ENCODE measurements around the gene STARD5.

STARD5 gene

GRCh38 chr15:81311752-81312464, 12.0 kb downstream of the STARD5 start:
- no peak for DNase-seq

- DNase-seq = no peak
Observed at GRCh38 chr15:81310480-81310879, 13.5 kb downstream of the STARD5 start.

GRCh38 chr15:81309647-81310450, 14.1 kb downstream of the STARD5 start:
- no peak for DNase-seq

- DNase-seq = no peak
Observed at GRCh38 chr15:81308260-81308659, 15.7 kb downstream of the STARD5 start.

GRCh38 chr15:81304226-81304625, 19.7 kb downstream of the STARD5 start:
- no peak for DNase-seq

- DNase-seq = peak; percentile 54
Observed at GRCh38 chr15:81303244-81304225, 20.4 kb downstream of the STARD5 start.

GRCh38 chr15:81302701-81303109, 21.2 kb downstream of the STARD5 start:
- peak; percentile 38 for DNase-seq

GRCh38 chr15:81301815-81302399, 22.0 kb downstream of the STARD5 start:
- no peak for DNase-seq

GRCh38 chr15:81301385-81301784, 22.6 kb downstream of the STARD5 start:
- no peak for DNase-seq

- no peak for DNase-seq
Observed at GRCh38 chr15:81299630-81300273, 24.2 kb downstream of the STARD5 start.

- DNase-seq = no peak
Observed at GRCh38 chr15:81299156-81299555, 24.8 kb downstream of the STARD5 start.

GRCh38 chr15:81298611-81299010, 25.3 kb downstream of the STARD5 start:
- DNase-seq = no peak

GRCh38 chr15:81297603-81298575, 26.1 kb downstream of the STARD5 start:
- DNase-seq = no peak

- no peak for DNase-seq
Observed at GRCh38 chr15:81297147-81297572, 26.8 kb downstream of the STARD5 start.

GRCh38 chr15:81296673-81297072, 27.3 kb downstream of the STARD5 start:
- peak; percentile 84 for DNase-seq

- DNase-seq = no peak
Observed at GRCh38 chr15:81296186-81296585, 27.8 kb downstream of the STARD5 start.

- DNase-seq = no peak
Observed at GRCh38 chr15:81295486-81296121, 28.3 kb downstream of the STARD5 start.

GRCh38 chr15:81294516-81294880, 29.4 kb downstream of the STARD5 start:
- DNase-seq = no peak

GRCh38 chr15:81293728-81294515, 30.0 kb downstream of the STARD5 start:
- peak; percentile 89 for DNase-seq
